DND-41 (cell line): ENCODE results near the gene ATP9A.

ENCODE experiments used
- EZH2 ChIP-seq: IDR thresholded peaks from 3 replicates; pipeline ENCODE4 v1.6.1; 2012; ENCODE audit warnings: borderline replicate concordance, low read depth, mild to moderate bottlenecking, moderate library complexity, low read length, inconsistent platforms; ENCODE audit not compliant: severe bottlenecking
- TF ChIP-seq, protein P1 (sequence below): IDR thresholded peaks from 2 replicates; pipeline ENCODE4 v1.5.1; 2012; ENCODE audit warnings: borderline replicate concordance, low read length, moderate library complexity, mild to moderate bottlenecking; ENCODE audit not compliant: poor library complexity, severe bottlenecking; ENCODE audit errors: extremely low read depth

DNA sequence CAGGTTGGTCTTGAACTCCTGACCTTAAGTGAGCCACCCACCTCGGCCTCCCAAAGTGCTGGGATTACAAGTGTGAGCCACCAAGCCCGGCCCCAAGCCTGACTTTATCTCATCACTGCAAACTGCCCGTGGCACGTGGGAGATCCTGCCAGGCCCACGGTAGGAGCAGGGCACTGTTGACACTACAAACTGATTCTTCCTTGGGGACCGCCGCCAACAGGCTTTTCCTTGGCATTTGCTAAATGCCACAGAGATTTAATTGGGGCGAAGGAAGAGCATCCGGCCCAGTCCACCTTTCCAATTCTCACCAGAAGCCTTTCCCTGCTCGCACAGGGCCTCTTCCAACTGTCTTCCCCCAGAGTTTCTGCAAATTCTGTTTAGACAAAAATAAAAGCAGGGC lies 11.0 kb downstream of the ATP9A start:
- TF ChIP-seq, protein P1, sequence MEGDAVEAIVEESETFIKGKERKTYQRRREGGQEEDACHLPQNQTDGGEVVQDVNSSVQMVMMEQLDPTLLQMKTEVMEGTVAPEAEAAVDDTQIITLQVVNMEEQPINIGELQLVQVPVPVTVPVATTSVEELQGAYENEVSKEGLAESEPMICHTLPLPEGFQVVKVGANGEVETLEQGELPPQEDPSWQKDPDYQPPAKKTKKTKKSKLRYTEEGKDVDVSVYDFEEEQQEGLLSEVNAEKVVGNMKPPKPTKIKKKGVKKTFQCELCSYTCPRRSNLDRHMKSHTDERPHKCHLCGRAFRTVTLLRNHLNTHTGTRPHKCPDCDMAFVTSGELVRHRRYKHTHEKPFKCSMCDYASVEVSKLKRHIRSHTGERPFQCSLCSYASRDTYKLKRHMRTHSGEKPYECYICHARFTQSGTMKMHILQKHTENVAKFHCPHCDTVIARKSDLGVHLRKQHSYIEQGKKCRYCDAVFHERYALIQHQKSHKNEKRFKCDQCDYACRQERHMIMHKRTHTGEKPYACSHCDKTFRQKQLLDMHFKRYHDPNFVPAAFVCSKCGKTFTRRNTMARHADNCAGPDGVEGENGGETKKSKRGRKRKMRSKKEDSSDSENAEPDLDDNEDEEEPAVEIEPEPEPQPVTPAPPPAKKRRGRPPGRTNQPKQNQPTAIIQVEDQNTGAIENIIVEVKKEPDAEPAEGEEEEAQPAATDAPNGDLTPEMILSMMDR: no peak
- no peak for TF ChIP-seq EZH2
